Skeletal muscle tissue (tissue), 4 donors: ENCODE results near the gene VPS33B. TPM values are rescaled to one million over a fixed set of nuclear protein-coding genes. Genes with fewer than 3 reads are reported as not detected.

Experiments used
- H3K27ac ChIP-seq: one replicate; pipeline ENCODE4 v1.7.0; 2013; ENCODE audit warnings: mild to moderate bottlenecking, low read depth, low read length, inconsistent platforms
- H3K27me3 ChIP-seq, 3 donors: one replicate each; pipeline ENCODE4 v1.7.0; 2013; ENCODE audit warnings: low read length in 3 of 3; ENCODE audit not compliant: control insufficient read depth in 3 of 3, insufficient read depth in 3 of 3
- H3K36me3 ChIP-seq, 3 donors: one replicate each; pipeline ENCODE4 v1.7.0; 2013; ENCODE audit warnings: low read length in 3 of 3; ENCODE audit not compliant: control insufficient read depth in 3 of 3, insufficient read depth in 3 of 3
- H3K4me1 ChIP-seq, 3 donors: one replicate each; pipeline ENCODE4 v1.7.0; 2013; ENCODE audit warnings: low read length in 3 of 3, mild to moderate bottlenecking in 3 of 3; ENCODE audit not compliant: control insufficient read depth in 3 of 3, insufficient read depth in 3 of 3
- H3K4me3 ChIP-seq, 3 donors: one replicate each; pipeline ENCODE4 v1.7.0; 2013; ENCODE audit warnings: low read length in 3 of 3
- H3K9ac ChIP-seq, 3 donors: one replicate each; pipeline ENCODE4 v1.7.0; 2013; ENCODE audit warnings: low read length in 3 of 3, mild to moderate bottlenecking in 3 of 3, moderate library complexity in 2 of 3, low read depth in 1 of 3
- H3K9me3 ChIP-seq, 3 donors: one replicate each; pipeline ENCODE4 v1.7.0; 2013; ENCODE audit warnings: low read length in 3 of 3; ENCODE audit not compliant: control insufficient read depth in 3 of 3
- total RNA-seq: library from RNA; depleted of rRNA; stranded (reverse); fragments of >200 nt; gene quantifications from one replicate; pipeline ENCODE4 v1.2.3, GENCODE V29; 2014
- donor health status: Osteomylitis.

Gene VPS33B
- total RNA-seq, 1 donor from 2014 or later = 3.1 TPM

DNA sequence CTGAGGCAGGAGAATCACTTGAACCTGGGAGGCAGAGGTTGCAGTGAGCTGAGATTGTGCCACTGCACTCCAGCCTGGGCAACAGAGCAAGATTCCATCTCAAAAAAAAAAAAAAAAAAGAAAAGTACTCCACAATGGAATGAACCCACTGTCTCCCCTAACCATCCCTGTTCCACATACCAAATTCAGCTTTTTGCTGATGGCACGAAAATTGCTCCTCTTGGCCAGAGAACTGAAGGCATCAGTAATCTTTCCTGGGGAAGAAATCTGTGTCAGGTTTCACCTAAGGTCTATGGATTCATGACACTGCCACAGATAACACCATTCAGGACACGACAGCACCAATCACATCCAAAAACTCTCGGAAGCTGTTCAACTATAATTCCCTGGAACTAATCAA lies 21.2 kb downstream of the VPS33B start:
- H3K36me3 ChIP-seq = peaks cover 41 to 62% (median 57%) of the 10 kb centered on the region in 3 donors
- H3K27ac ChIP-seq = no peak overlapping the region
- no peaks in the 10 kb centered on the region for H3K27me3 ChIP-seq
- no peaks in the 10 kb centered on the region for H3K9me3 ChIP-seq
- no peak overlapping the region for H3K9ac ChIP-seq
- H3K4me3 ChIP-seq = no peak overlapping the region
- no peaks in the 10 kb centered on the region for H3K4me1 ChIP-seq

DNA sequence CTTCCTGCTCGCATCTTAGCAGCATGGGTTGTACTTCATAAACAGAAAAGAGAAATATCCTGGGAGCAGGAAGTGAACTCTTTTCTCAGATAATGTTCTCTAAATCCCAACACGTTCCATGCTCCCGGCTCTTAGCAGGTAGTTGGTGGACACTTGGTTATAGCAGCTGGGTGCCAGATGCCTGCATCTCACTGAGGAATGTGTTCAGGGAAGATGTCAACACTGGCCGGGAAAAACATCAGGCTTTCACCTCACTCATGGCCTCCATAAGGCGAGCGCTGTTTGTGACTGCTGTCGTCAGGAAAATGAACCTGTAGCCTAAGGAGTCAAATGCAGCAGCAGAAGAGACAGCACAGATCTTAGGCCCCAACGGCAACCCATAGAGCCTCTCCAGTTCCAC lies 23.7 kb downstream of the VPS33B start:
- H3K9ac ChIP-seq = no peak overlapping the region
- H3K27ac ChIP-seq = no peak overlapping the region

GRCh38 chr15:90994417-90995311 lies 27.7 kb downstream of the VPS33B start, which contains the start of gene PRC1:
TSS of gene PRC1 (minus strand) at chr15:90994535. CDS start at chr15:90994417, 118 bp downstream.
- Histone ChIP-seq H3K9ac (peak within 1 kb of the TSS; percentile 84 to 92 (median 91)), H3K36me3 (peaks cover 15 to 20% (median 20%) of the 10 kb centered on the region in 3 donors), H3K27me3 (no peaks in the 10 kb centered on the region), H3K4me1 (peaks cover 2 to 12% (median 7%) of the 10 kb centered on the region in 3 donors), H3K27ac (peak within 1 kb of the TSS; percentile 83), H3K4me3 (peak within 1 kb of the TSS; percentile 86 to 95 (median 91)), H3K9me3 (no peaks in the 10 kb centered on the region)

More for the DNA sequence above, 23.7 kb downstream of the VPS33B start:
- Histone ChIP-seq H3K9me3 (no peaks in the 10 kb centered on the region), H3K36me3 (peaks cover 23 to 45% (median 40%) of the 10 kb centered on the region in 3 donors), H3K4me1 (peaks cover 0 to 9% (median 5%) of the 10 kb centered on the region in 3 donors), H3K27me3 (no peaks in the 10 kb centered on the region), H3K4me3 (no peak overlapping the region)

DNA sequence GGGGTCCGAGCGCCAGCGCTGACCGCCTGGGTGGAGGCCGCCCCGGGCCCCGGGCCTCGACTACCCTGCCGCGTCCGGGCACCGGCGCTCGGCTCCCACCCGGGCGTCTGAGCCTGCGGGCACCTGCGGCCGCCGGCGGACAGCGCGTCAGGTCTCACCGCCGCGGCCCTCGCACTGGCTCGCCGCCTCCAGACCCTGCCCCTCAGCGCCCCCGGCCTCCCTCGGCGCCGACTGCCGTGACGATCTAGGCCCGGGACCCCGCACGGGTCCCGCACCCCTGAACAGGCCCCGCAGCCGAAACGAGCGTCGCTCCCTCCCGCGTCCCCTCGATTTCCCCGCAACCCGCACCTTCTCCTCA lies 28.4 kb downstream of the VPS33B start:
- Histone ChIP-seq H3K4me1 (peaks cover 2 to 12% (median 7%) of the 10 kb centered on the region in 3 donors), H3K9ac (peak overlapping the region; percentile 84 to 91 (median 90)), H3K9me3 (no peaks in the 10 kb centered on the region), H3K27me3 (no peaks in the 10 kb centered on the region), H3K27ac (peak overlapping the region; percentile 83), H3K4me3 (peak overlapping the region; percentile 85 to 95 (median 91)), H3K36me3 (peaks cover 9 to 17% (median 14%) of the 10 kb centered on the region in 3 donors)

- Histone ChIP-seq H3K9me3 (no peaks in the 10 kb centered on the region), H3K9ac (no peak overlapping the region), H3K27me3 (no peaks in the 10 kb centered on the region)
These were observed 30.7 kb downstream of the VPS33B start for GRCh38 chr15:90991587-90992285.

GRCh38 chr15:90990446-90990845 lies 31.9 kb downstream of the VPS33B start:
- H3K9ac ChIP-seq = no peak overlapping the region
- peaks cover 2 to 12% (median 7%) of the 10 kb centered on the region in 3 donors for H3K4me1 ChIP-seq
- no peak overlapping the region for H3K4me3 ChIP-seq
- no peak overlapping the region for H3K27ac ChIP-seq
- H3K9me3 ChIP-seq = no peaks in the 10 kb centered on the region
- H3K36me3 ChIP-seq = no peaks in the 10 kb centered on the region
- H3K27me3 ChIP-seq = no peaks in the 10 kb centered on the region

More at GRCh38 chr15:90991587-90992285, 30.7 kb downstream of the VPS33B start:
- Histone ChIP-seq H3K4me1 (peaks cover 2 to 12% (median 7%) of the 10 kb centered on the region in 3 donors), H3K4me3 (no peak overlapping the region), H3K27ac (no peak overlapping the region), H3K36me3 (no peaks in the 10 kb centered on the region)

GRCh38 chr15:90989040-90989768 lies 33.2 kb downstream of the VPS33B start:
- H3K9ac ChIP-seq = no peak overlapping the region
- H3K4me3 ChIP-seq = no peak overlapping the region
- H3K27ac ChIP-seq = no peak overlapping the region
- H3K36me3 ChIP-seq = no peaks in the 10 kb centered on the region
- H3K9me3 ChIP-seq = no peaks in the 10 kb centered on the region
- peaks cover 2 to 4% (median 2%) of the 10 kb centered on the region in 3 donors for H3K4me1 ChIP-seq
- H3K27me3 ChIP-seq = no peaks in the 10 kb centered on the region

- Histone ChIP-seq H3K9ac (no peak overlapping the region), H3K4me3 (no peak overlapping the region), H3K4me1 (no peaks in the 10 kb centered on the region), H3K27me3 (no peaks in the 10 kb centered on the region), H3K36me3 (no peaks in the 10 kb centered on the region), H3K27ac (no peak overlapping the region), H3K9me3 (no peaks in the 10 kb centered on the region)
These were observed 34.1 kb downstream of the VPS33B start for GRCh38 chr15:90988296-90988695.

GRCh38 chr15:90987561-90988141 lies 34.7 kb downstream of the VPS33B start:
- Histone ChIP-seq H3K9ac (peak overlapping the region in 1 of 3 donors; percentile 20), H3K27me3 (no peaks in the 10 kb centered on the region), H3K9me3 (no peaks in the 10 kb centered on the region), H3K36me3 (no peaks in the 10 kb centered on the region), H3K4me1 (no peaks in the 10 kb centered on the region), H3K4me3 (no peak overlapping the region), H3K27ac (no peak overlapping the region)
